HepG2 (cell line): ENCODE measurements around the gene GNG7. TPM values are rescaled to one million over a fixed set of nuclear protein-coding genes. Genes with fewer than 3 reads are reported as not detected.

Experiments
- ADNP ChIP-seq: sonication (generic); formaldehyde crosslinking; IDR thresholded peaks from 2 replicates; pipeline ENCODE4 v1.4.0; 2020; ENCODE audit warnings: missing genetic modification reagents
- ARNT2 ChIP-seq: sonication (generic); formaldehyde crosslinking; IDR thresholded peaks from 2 replicates; pipeline ENCODE4 v1.8.0; 2022; ENCODE audit warnings: mild to moderate bottlenecking, low read depth, missing genetic modification reagents, moderate library complexity
- CAMTA2 ChIP-seq: sonication (generic); formaldehyde crosslinking; IDR thresholded peaks from 2 replicates; pipeline ENCODE4 v1.4.0; 2020; ENCODE audit warnings: mild to moderate bottlenecking, missing genetic modification reagents, borderline replicate concordance
- CENPX ChIP-seq: sonication (generic); formaldehyde crosslinking; IDR thresholded peaks from 2 replicates; pipeline ENCODE4 v1.9.0; 2021; ENCODE audit warnings: mild to moderate bottlenecking, missing genetic modification reagents, moderate library complexity
- CREBL2 ChIP-seq: sonication (generic); formaldehyde crosslinking; IDR thresholded peaks from 2 replicates; pipeline ENCODE4 v1.8.1; 2023; ENCODE audit warnings: missing genetic modification reagents, mild to moderate bottlenecking, borderline replicate concordance
- DRAP1 ChIP-seq: IDR thresholded peaks from 2 replicates; pipeline ENCODE4 v1.6.1; 2016; ENCODE audit warnings: missing genetic modification reagents, missing compliant biosample characterization
- FOSL1 ChIP-seq: sonication (generic); formaldehyde crosslinking; IDR thresholded peaks from 2 replicates; pipeline ENCODE4 v1.9.0; 2021; ENCODE audit warnings: missing genetic modification reagents, borderline replicate concordance
- HDAC2 ChIP-seq: sonication (generic); formaldehyde crosslinking; IDR thresholded peaks from 2 replicates; pipeline ENCODE4 v1.4.0; 2020; ENCODE audit warnings: missing genetic modification reagents
- HNF1A ChIP-seq, 2 experiments: sonication (generic) in 1 of 2; formaldehyde crosslinking in 1 of 2; IDR thresholded peaks; 2 replicates each; pipeline versions ENCODE4 v1.4.0 to v1.6.1; 2016 to 2020; ENCODE audit warnings: borderline replicate concordance in 1 of 2, low read depth in 1 of 2, mild to moderate bottlenecking in 1 of 2, missing genetic modification reagents in 1 of 2
- KAT2B ChIP-seq: fragments of 150-350 bp; IDR thresholded peaks from 2 replicates; pipeline ENCODE4 v1.6.1; 2014; ENCODE audit warnings: low read depth, low read length, borderline replicate concordance
- KLF11 ChIP-seq: IDR thresholded peaks from 2 replicates; pipeline ENCODE4 v1.6.1; 2016; ENCODE audit warnings: missing compliant biosample characterization
- MEIS1 ChIP-seq: sonication (generic); formaldehyde crosslinking; IDR thresholded peaks from 2 replicates; pipeline ENCODE4 v1.9.0; 2021; ENCODE audit warnings: mild to moderate bottlenecking, missing genetic modification reagents, moderate library complexity, borderline replicate concordance
- PBX2 ChIP-seq: IDR thresholded peaks from 2 replicates; pipeline ENCODE4 v1.6.1; 2016; ENCODE audit warnings: control low read depth
- SCMH1 ChIP-seq: sonication (generic); formaldehyde crosslinking; IDR thresholded peaks from 2 replicates; pipeline ENCODE4 v1.9.0; 2021; ENCODE audit warnings: missing genetic modification reagents, mild to moderate bottlenecking, borderline replicate concordance
- TEF ChIP-seq: sonication (generic); formaldehyde crosslinking; IDR thresholded peaks from 2 replicates; pipeline ENCODE4 v1.5.0; 2020; ENCODE audit warnings: missing genetic modification reagents
- YEATS4 ChIP-seq: sonication (generic); formaldehyde crosslinking; IDR thresholded peaks from 2 replicates; pipeline ENCODE4 v1.4.0; 2020; ENCODE audit warnings: missing genetic modification reagents, borderline replicate concordance
- ZNF331 ChIP-seq: sonication (generic); formaldehyde crosslinking; IDR thresholded peaks from 2 replicates; pipeline ENCODE4 v1.4.0; 2020; ENCODE audit warnings: missing genetic modification reagents
- ZNF335 ChIP-seq: sonication (generic); formaldehyde crosslinking; IDR thresholded peaks from 2 replicates; pipeline ENCODE4 v1.4.0; 2020; ENCODE audit warnings: missing genetic modification reagents
- ZNF343 ChIP-seq: sonication (generic); formaldehyde crosslinking; IDR thresholded peaks from 2 replicates; pipeline ENCODE4 v1.4.0; 2020; ENCODE audit warnings: mild to moderate bottlenecking, missing genetic modification reagents
- ZNF383 ChIP-seq: sonication (generic); formaldehyde crosslinking; IDR thresholded peaks from 2 replicates; pipeline ENCODE4 v1.4.0; 2020; ENCODE audit warnings: missing genetic modification reagents, mild to moderate bottlenecking, borderline replicate concordance
- ZNF543 ChIP-seq: sonication (generic); formaldehyde crosslinking; IDR thresholded peaks from 2 replicates; pipeline ENCODE4 v1.4.0; 2020; ENCODE audit warnings: mild to moderate bottlenecking, missing genetic modification reagents
- ZNF772 ChIP-seq: sonication (generic); formaldehyde crosslinking; IDR thresholded peaks from 2 replicates; pipeline ENCODE4 v1.5.0; 2020; ENCODE audit warnings: mild to moderate bottlenecking, missing genetic modification reagents
- ZNF83 ChIP-seq: sonication (generic); formaldehyde crosslinking; IDR thresholded peaks from 2 replicates; pipeline ENCODE4 v1.4.0; 2020; ENCODE audit warnings: missing genetic modification reagents, mild to moderate bottlenecking, borderline replicate concordance
- ZNF879 ChIP-seq: sonication (generic); formaldehyde crosslinking; IDR thresholded peaks from 2 replicates; pipeline ENCODE4 v1.8.1; 2023; ENCODE audit warnings: missing genetic modification reagents
- polyA plus RNA-seq, 8 experiments: library from polyadenylated mRNA; depleted of rRNA in 3 of 8; stranded (reverse) in 7 of 8; unstranded in 1 of 8; fragments of >200 nt; fragmentation: Illumina TruSeq in 4 of 8; extraction: Trizol in 4 of 8; gene quantifications; 2 replicates each; pipeline versions ENCODE4 v1.2.1 to v1.2.3, GENCODE V29; 2011 to 2016; ENCODE audit warnings: low read depth in 4 of 8, missing spikeins in 1 of 8, mixed read lengths in 1 of 8; ENCODE audit not compliant: insufficient read depth in 1 of 8
- total RNA-seq, 5 experiments: library from RNA; depleted of rRNA; stranded (reverse); fragments of >200 nt; fragmentation: Illumina TruSeq; extraction: Trizol; gene quantifications; 2 replicates each; pipeline ENCODE4 v1.2.3, GENCODE V29; 2016; ENCODE audit warnings: low read depth in 1 of 5

GNG7 gene
- total and polyA plus RNA-seq, 2 of the 13 experiments (the other 11 are each of a cell fraction or from before 2014, with no cell fraction given): 1.4 to 3.3 TPM

GRCh38 chr19:2524840-2525723, 177.4 kb downstream of the GNG7 start (continued):
- TF ChIP-seq HNF1A (IDR thresholded peaks at IDR 0.05; ENCODE audit: low read depth) (no peak), HNF1A (CRISPR knock-in tag; IDR thresholded peaks at IDR 0.05; ENCODE audit: borderline replicate concordance) (no peak), YEATS4 (CRISPR knock-in tag) (no peak), ZNF335 (CRISPR knock-in tag) (no peak), SCMH1 (CRISPR knock-in tag) (no peak), ZNF543 (no peak), CAMTA2 (no peak), CENPX (no peak), ZNF331 (peak; percentile 17; the same call in 1 of the 2 replicates), ARNT2 (CRISPR knock-in tag) (0 out of 2 replicates have a peak, but pooled peaks have one; percentile 37), CREBL2 (CRISPR knock-in tag) (no peak), PBX2 (no peak), KLF11 (CRISPR knock-in tag) (no peak), HDAC2 (no peak), MEIS1 (CRISPR knock-in tag) (no peak), ADNP (CRISPR knock-in tag) (no peak), ZNF772 (CRISPR knock-in tag) (0 out of 2 replicates have a peak, but pooled peaks have one; percentile 59), KAT2B (no peak), TEF (CRISPR knock-in tag) (no peak), ZNF83 (CRISPR knock-in tag) (no peak), ZNF343 (CRISPR knock-in tag) (no peak), ZNF879 (CRISPR knock-in tag) (no peak), DRAP1 (CRISPR knock-in tag) (no peak), ZNF383 (CRISPR knock-in tag) (no peak), FOSL1 (CRISPR knock-in tag) (no peak)
